K562 (cell line): Measurements from ENCODE around the gene DMD. TPM values are rescaled to one million over a fixed set of nuclear protein-coding genes. Genes with fewer than 3 reads are reported as not detected.

Experiments
- ATAC-seq: fragments of 200-7000 bp; cut with Tn5 transposase; 3 replicates; pipeline ENCODE4 v1.9.1; 2020; ENCODE audit warnings: moderate library complexity
- BruUV-seq: library from RNA; stranded (reverse); fragments of 400-500 nt; replicated peaks from 2 replicates; lab custom pipeline; 2021; lab: Mats Ljungman, UMichigan
- CTCF ChIA-PET: fragments of 300-600 bp; formaldehyde crosslinking; extraction: SDS; loops from one replicate; lab custom pipeline; 2021; ENCODE audit warnings: low intra/inter-chr PET ratio; lab: Yijun Ruan, JAX
- POLR2A ChIA-PET: fragments of 300-600, 350-650 bp; sonication (Branson Sonifier 250); formaldehyde crosslinking; extraction: SDS; loops from one replicate; lab custom pipeline; 2021; ENCODE audit warnings: antibody characterized with exemption, inconsistent platforms; lab: Yijun Ruan, JAX
- DNase-seq, 4 experiments: peaks; one replicate each; pipeline versions ENCODE4 v3.0.0 to v3.0.0-alpha.2; 2011 to 2018; ENCODE audit warnings: low spot score in 3 of 4, mixed read lengths in 3 of 4; ENCODE audit errors: extremely low read depth in 1 of 4
- FAIRE-seq: peaks from 2 replicates; lab custom pipeline; 2011; peaks lifted over from hg19 to GRCh38; lab: Jason Lieb, UNC
- H2AFZ ChIP-seq: 2 replicates; pipeline ENCODE4 v1.6.0; 2011; ENCODE audit warnings: low read depth, low read length, control low read depth, inconsistent platforms
- H3K27ac ChIP-seq: fragments of 200-600 bp; 3 replicates; pipeline ENCODE4 v1.8.0; 2011; ENCODE audit warnings: low read depth, mild to moderate bottlenecking, control low read depth, inconsistent platforms, low read length, moderate library complexity, mixed read lengths; ENCODE audit errors: extremely low read depth
- H3K27me3 ChIP-seq, 2 experiments: fragments of 300-600 bp in 1 of 2; 2 replicates in 1 of 2; 3 replicates in 1 of 2; pipeline versions ENCODE4 v1.6.0 to v1.8.0; 2011; ENCODE audit warnings: inconsistent platforms in 2 of 2, low read length in 2 of 2, mild to moderate bottlenecking in 1 of 2, mixed read lengths in 1 of 2, moderate library complexity in 1 of 2; ENCODE audit not compliant: control insufficient read depth in 2 of 2, insufficient read depth in 2 of 2
- H3K36me3 ChIP-seq: fragments of 300-600 bp; 3 replicates; pipeline ENCODE4 v1.8.0; 2011; ENCODE audit warnings: mild to moderate bottlenecking, low read length, inconsistent platforms; ENCODE audit not compliant: control insufficient read depth, insufficient read depth
- H3K4me1 ChIP-seq, 2 experiments: fragments of 200-600 bp in 1 of 2; replicated peaks in 1 of 2; 2 replicates in 1 of 2; 3 replicates in 1 of 2; pipeline versions ENCODE4 v1.5.1 to v1.8.0; 2011; ENCODE audit warnings: inconsistent platforms in 2 of 2, low read length in 2 of 2, mild to moderate bottlenecking in 1 of 2, mixed read lengths in 1 of 2, moderate library complexity in 1 of 2; ENCODE audit not compliant: control insufficient read depth in 2 of 2, insufficient read depth in 2 of 2
- H3K4me2 ChIP-seq: 2 replicates; pipeline ENCODE4 v1.6.1; 2011; ENCODE audit warnings: low read length, control low read depth, inconsistent platforms, mixed read lengths; ENCODE audit not compliant: insufficient read depth
- H3K4me3 ChIP-seq: fragments of 200-600 bp; sonication (generic), shearing (Covaris generic); 2 replicates; pipeline ENCODE4 v1.5.1; 2016; ENCODE audit warnings: control low read depth, inconsistent platforms
- H3K79me2 ChIP-seq: fragments of 200-600 bp; 3 replicates; pipeline ENCODE4 v1.8.0; 2011; ENCODE audit warnings: low read length, inconsistent platforms; ENCODE audit not compliant: control insufficient read depth, insufficient read depth
- H3K9ac ChIP-seq, 2 experiments: 2 replicates each; pipeline versions ENCODE4 v1.6.0 to v1.6.1; 2011; ENCODE audit warnings: low read depth in 2 of 2, low read length in 2 of 2, control low read depth in 1 of 2, inconsistent platforms in 1 of 2, mild to moderate bottlenecking in 1 of 2, mixed read lengths in 1 of 2; ENCODE audit not compliant: insufficient read depth in 1 of 2
- H3K9me1 ChIP-seq: one replicate; pipeline ENCODE4 v1.6.0; 2011; ENCODE audit warnings: inconsistent platforms, mild to moderate bottlenecking, low read length, moderate library complexity; ENCODE audit not compliant: control insufficient read depth, insufficient read depth
- H3K9me3 ChIP-seq: replicated peaks from 2 replicates; pipeline ENCODE4 v1.5.1; 2011; ENCODE audit warnings: low read depth, low read length, inconsistent platforms; ENCODE audit not compliant: control insufficient read depth, insufficient read depth
- H4K20me1 ChIP-seq: replicated peaks from 2 replicates; pipeline ENCODE4 v1.6.1; 2011; ENCODE audit warnings: low read length, inconsistent platforms, mixed read lengths; ENCODE audit not compliant: control insufficient read depth, insufficient read depth
- NFRKB ChIP-seq: fragments of 450-650 bp; IDR thresholded peaks from 2 replicates; pipeline ENCODE4 v1.6.1; 2016; ENCODE audit warnings: low read depth
- PHB ChIP-seq: fragments of 250-450 bp; sonication (Bioruptor Pico); IDR thresholded peaks from 2 replicates; pipeline ENCODE4 v1.5.0; 2021
- POLR2B ChIP-seq: fragments of 450-650 bp; IDR thresholded peaks from 2 replicates; pipeline ENCODE4 v1.6.1; 2018; ENCODE audit warnings: low read depth; ENCODE audit not compliant: partially characterized antibody
- POLR2H ChIP-seq: IDR thresholded peaks from 2 replicates; pipeline ENCODE4 v1.6.1; 2016; ENCODE audit warnings: missing genetic modification characterization, low read depth, mild to moderate bottlenecking, control low read depth, missing compliant biosample characterization, moderate library complexity
- POU5F1 ChIP-seq: fragments of 150-350 bp; IDR thresholded peaks from 2 replicates; pipeline ENCODE4 v1.6.1; 2014; ENCODE audit warnings: borderline replicate concordance, low read length, low read depth, mild to moderate bottlenecking; ENCODE audit not compliant: partially characterized antibody
- RFX5 ChIP-seq: IDR thresholded peaks from 2 replicates; pipeline ENCODE4 v1.6.1; 2011; ENCODE audit warnings: low read depth, mild to moderate bottlenecking, improper control_type of control experiment, low read length
- SMARCB1 ChIP-seq: IDR thresholded peaks from 2 replicates; pipeline ENCODE4 v1.6.1; 2011; ENCODE audit warnings: improper control_type of control experiment, low read depth; ENCODE audit not compliant: insufficient read length
- SREBF1 ChIP-seq: fragments of 150-350 bp; IDR thresholded peaks from 2 replicates; pipeline ENCODE4 v1.6.1; 2014; ENCODE audit warnings: antibody characterized with exemption, low read depth, low read length, borderline replicate concordance
- ZBTB1 ChIP-seq: sonication (generic); formaldehyde crosslinking; IDR thresholded peaks from 2 replicates; pipeline ENCODE4 v1.8.1; 2023; ENCODE audit warnings: missing genetic modification reagents, low read depth, mild to moderate bottlenecking, borderline replicate concordance
- ZNF175 ChIP-seq: fragments of 200-800 bp; sonication (Bioruptor generic); IDR thresholded peaks from 2 replicates; pipeline ENCODE4 v1.6.1; 2016; ENCODE audit warnings: low read depth, mild to moderate bottlenecking, missing genetic modification characterization, missing compliant biosample characterization
- ZNF23 ChIP-seq: fragments of 250-450 bp; sonication (Bioruptor Pico); IDR thresholded peaks from 2 replicates; pipeline ENCODE4 v1.4.0; 2020; ENCODE audit warnings: mild to moderate bottlenecking
- ZNF507 ChIP-seq: conservative IDR thresholded peaks from 2 replicates; pipeline ENCODE4 v1.6.1; 2017; ENCODE audit warnings: missing genetic modification characterization, missing compliant biosample characterization
- WGBS: fragments of 100-300 bp; shearing (Covaris generic); methylation state at CpG from one replicate; pipeline ENCODE4 v1.1.6; 2016; ENCODE audit warnings: low coverage, mixed read lengths; ENCODE audit not compliant: insufficient coverage; ENCODE audit errors: missing lambda C conversion rate; 5-methylcytosine and 5-hydroxymethylcytosine counted together
- in situ Hi-C: fragments of 300-500 bp; cut with MboI; formaldehyde crosslinking; loops from 4 replicates; pipeline ENCODE4 v1.15.0; 2018; ENCODE audit warnings: inconsistent platforms, mixed read lengths
- intact Hi-C: fragments of 100-400 bp; cut with micrococcal nuclease; formaldehyde crosslinking; loops from 2 replicates; pipeline ENCODE4 v1.14.2; 2022
- polyA plus RNA-seq, 8 experiments: library from polyadenylated mRNA; depleted of rRNA in 4 of 8; stranded (reverse) in 5 of 8; unstranded in 3 of 8; fragments of >200 nt; fragmentation: Nextera tagmentation in 2 of 8; fragmentation: Illumina TruSeq in 1 of 8; extraction: Ambion mirVana in 2 of 8; extraction: Trizol in 1 of 8; gene quantifications; 2 replicates each; pipeline versions ENCODE4 v1.2.1 to v1.2.3, GENCODE V29; 2011 to 2014; ENCODE audit warnings: inconsistent platforms in 1 of 8, missing spikeins in 1 of 8
- total RNA-seq, 7 experiments: library from RNA; depleted of rRNA in 6 of 7; stranded (reverse); fragments of >200 nt in 6 of 7; fragmentation: Illumina TruSeq in 2 of 7; extraction: Trizol in 2 of 7; gene quantifications; 2 replicates each; pipeline versions ENCODE4 v1.2.1 to v1.2.3, GENCODE V29; 2011 to 2021; ENCODE audit warnings: low replicate concordance in 1 of 7
- TF ChIP-seq, protein P1 (sequence below): fragments of 450-650 bp; IDR thresholded peaks from 2 replicates; pipeline ENCODE4 v1.6.1; 2016; ENCODE audit warnings: borderline replicate concordance
- TF ChIP-seq, protein P2 (sequence below), 2 experiments: fragments of 450-650 bp; conservative IDR thresholded peaks; 2 replicates each; pipeline ENCODE4 v1.6.1; 2017; ENCODE audit warnings: mild to moderate bottlenecking in 2 of 2, moderate library complexity in 2 of 2

Gene DMD
- total and polyA plus RNA-seq, 9 of the 15 experiments (the other 6 are each of a cell fraction or from before 2014, with no cell fraction given), result 3.8 to 20.4 (median 11.4) TPM

DNA sequence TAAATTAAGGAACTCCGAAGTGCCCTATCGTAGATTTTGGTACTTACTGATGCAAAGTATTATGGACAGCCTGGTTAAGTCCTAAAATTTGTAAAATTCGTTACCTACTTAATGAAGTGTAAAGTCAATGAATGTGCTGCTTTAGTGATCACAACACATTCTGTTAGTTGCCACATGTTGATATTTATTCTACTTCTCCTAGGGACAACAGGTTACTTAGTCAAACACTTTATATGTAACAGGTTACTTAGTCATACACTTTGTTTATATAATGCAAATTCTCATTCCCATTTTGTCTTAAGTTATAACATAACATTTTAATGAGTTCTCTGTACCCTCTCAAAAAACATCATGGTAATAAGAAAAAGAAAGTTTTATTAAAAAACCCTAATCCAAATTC is 1496.6 kb downstream of the DMD start:
- in situ Hi-C loops, result no loop called here
- no TSS peak for BruUV-seq
- Histone ChIP-seq H3K4me3 (no peak overlapping the region), H3K4me1 (no peaks in the 10 kb centered on the region), H3K27me3 (no peaks in the 10 kb centered on the region), H3K4me2 (no peak overlapping the region), H2AFZ (no peak overlapping the region), H3K9me3 (no peaks in the 10 kb centered on the region), H3K79me2 (no peaks in the 10 kb centered on the region), H4K20me1 (no peaks in the 10 kb centered on the region), H3K36me3 (no peaks in the 10 kb centered on the region), H3K9ac (no peak overlapping the region), H3K9me1 (no peaks in the 10 kb centered on the region), H3K27ac (no peak overlapping the region)
- CTCF ChIA-PET, result no interaction called here
- ATAC-seq (no peak), DNase-seq (no peak), FAIRE-seq (no peak)
- POLR2A ChIA-PET, result no interaction called here
- WGBS, result 86% methylated on average over 3 of the region's 3 CpGs
- intact Hi-C loops, result no loop called here
- TF ChIP-seq POLR2B (no peak), SREBF1 (no peak), PHB (CRISPR knock-in tag) (no peak), RFX5 (no peak), ZNF175 (CRISPR knock-in tag) (no peak), NFRKB (no peak)

DNA sequence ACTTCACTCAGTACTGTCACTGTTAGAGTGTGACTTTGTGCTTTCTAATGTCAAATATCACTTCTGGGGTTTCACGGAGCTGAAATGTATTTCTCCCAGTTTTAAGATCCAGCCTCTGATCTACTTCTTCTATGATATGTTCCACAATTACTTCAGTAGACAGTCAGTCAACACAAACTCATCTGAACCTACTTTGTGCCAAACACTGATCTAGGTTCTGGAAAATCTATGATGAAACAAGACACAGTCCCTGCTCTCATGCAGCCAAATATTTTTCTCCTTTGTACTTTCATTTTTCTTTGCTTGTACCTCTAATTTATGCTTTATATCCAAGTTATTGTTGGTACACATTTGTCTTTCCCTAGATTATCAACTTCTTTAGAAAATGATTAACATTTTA is 1498.2 kb downstream of the DMD start:
- ATAC-seq, result no peak
- no peaks in the 10 kb centered on the region for H3K9me1 ChIP-seq
- intact Hi-C loops (no loop called here), in situ Hi-C loops (no loop called here)
- CTCF ChIA-PET, result no interaction called here
- no peaks in the 10 kb centered on the region for H3K36me3 ChIP-seq
- no peak overlapping the region for H3K9ac ChIP-seq
- H2AFZ ChIP-seq, result no peak overlapping the region
- no peak overlapping the region for H3K27ac ChIP-seq
- no peak for DNase-seq
- no TSS peak for BruUV-seq
- POLR2A ChIA-PET, result no interaction called here
- H3K4me3 ChIP-seq, result no peak overlapping the region
- H3K9me3 ChIP-seq, result no peaks in the 10 kb centered on the region
- no peak for FAIRE-seq
- H4K20me1 ChIP-seq, result no peaks in the 10 kb centered on the region
- H3K79me2 ChIP-seq, result no peaks in the 10 kb centered on the region
- H3K4me1 ChIP-seq, result no peaks in the 10 kb centered on the region
- WGBS, result 38% methylated on average over 1 of the region's 1 CpG
- H3K27me3 ChIP-seq, result no peaks in the 10 kb centered on the region
- no peak overlapping the region for H3K4me2 ChIP-seq
- TF ChIP-seq, protein P1, sequence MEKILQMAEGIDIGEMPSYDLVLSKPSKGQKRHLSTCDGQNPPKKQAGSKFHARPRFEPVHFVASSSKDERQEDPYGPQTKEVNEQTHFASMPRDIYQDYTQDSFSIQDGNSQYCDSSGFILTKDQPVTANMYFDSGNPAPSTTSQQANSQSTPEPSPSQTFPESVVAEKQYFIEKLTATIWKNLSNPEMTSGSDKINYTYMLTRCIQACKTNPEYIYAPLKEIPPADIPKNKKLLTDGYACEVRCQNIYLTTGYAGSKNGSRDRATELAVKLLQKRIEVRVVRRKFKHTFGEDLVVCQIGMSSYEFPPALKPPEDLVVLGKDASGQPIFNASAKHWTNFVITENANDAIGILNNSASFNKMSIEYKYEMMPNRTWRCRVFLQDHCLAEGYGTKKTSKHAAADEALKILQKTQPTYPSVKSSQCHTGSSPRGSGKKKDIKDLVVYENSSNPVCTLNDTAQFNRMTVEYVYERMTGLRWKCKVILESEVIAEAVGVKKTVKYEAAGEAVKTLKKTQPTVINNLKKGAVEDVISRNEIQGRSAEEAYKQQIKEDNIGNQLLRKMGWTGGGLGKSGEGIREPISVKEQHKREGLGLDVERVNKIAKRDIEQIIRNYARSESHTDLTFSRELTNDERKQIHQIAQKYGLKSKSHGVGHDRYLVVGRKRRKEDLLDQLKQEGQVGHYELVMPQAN, result no peak
- TF ChIP-seq ZBTB1 (CRISPR knock-in tag), result no peak
- no peak for TF ChIP-seq ZNF507 (tag)
- TF ChIP-seq, protein P2, sequence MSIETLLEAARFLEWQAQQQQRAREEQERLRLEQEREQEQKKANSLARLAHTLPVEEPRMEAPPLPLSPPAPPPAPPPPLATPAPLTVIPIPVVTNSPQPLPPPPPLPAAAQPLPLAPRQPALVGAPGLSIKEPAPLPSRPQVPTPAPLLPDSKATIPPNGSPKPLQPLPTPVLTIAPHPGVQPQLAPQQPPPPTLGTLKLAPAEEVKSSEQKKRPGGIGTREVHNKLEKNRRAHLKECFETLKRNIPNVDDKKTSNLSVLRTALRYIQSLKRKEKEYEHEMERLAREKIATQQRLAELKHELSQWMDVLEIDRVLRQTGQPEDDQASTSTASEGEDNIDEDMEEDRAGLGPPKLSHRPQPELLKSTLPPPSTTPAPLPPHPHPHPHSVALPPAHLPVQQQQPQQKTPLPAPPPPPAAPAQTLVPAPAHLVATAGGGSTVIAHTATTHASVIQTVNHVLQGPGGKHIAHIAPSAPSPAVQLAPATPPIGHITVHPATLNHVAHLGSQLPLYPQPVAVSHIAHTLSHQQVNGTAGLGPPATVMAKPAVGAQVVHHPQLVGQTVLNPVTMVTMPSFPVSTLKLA (conservative IDR thresholded peaks at IDR 0.05), result no peak
- no peak for TF ChIP-seq POLR2H (tag)
- TF ChIP-seq ZNF23, result no peak
- no peak for TF ChIP-seq POU5F1
- TF ChIP-seq SMARCB1, result no peak
